Measurements from ENCODE around the gene FFAR1.

The FFAR1 gene

GRCh38 chr19:35346193-35347052, 1.3 kb upstream of the FFAR1 start:
- ATAC-seq: no peak
- TF ChIP-seq TOX (CRISPR knock-in tag; IDR thresholded peaks at IDR 0.05; ENCODE audit: borderline replicate concordance): no peak
- no peak for TF ChIP-seq SNAI2 (CRISPR knock-in tag; IDR thresholded peaks at IDR 0.05)
- TF ChIP-seq ARNTL (CRISPR knock-in tag; IDR thresholded peaks at IDR 0.05; ENCODE audit: borderline replicate concordance, low read depth): no peak
- no peak for TF ChIP-seq TCF4 (CRISPR knock-in tag; IDR thresholded peaks at IDR 0.05; ENCODE audit: borderline replicate concordance)
- TF ChIP-seq CREB5 (CRISPR knock-in tag; IDR thresholded peaks at IDR 0.05; ENCODE audit: low read depth): no peak
- no peak for TF ChIP-seq ZNF565 (CRISPR knock-in tag; conservative IDR thresholded peaks at IDR 0.05; ENCODE audit: low read depth)
- TF ChIP-seq BACH2 (CRISPR knock-in tag; IDR thresholded peaks at IDR 0.05; ENCODE audit: borderline replicate concordance): no peak
- no peak for TF ChIP-seq ISL1 (CRISPR knock-in tag; IDR thresholded peaks at IDR 0.05)
- TF ChIP-seq ZFP30 (CRISPR knock-in tag; IDR thresholded peaks at IDR 0.05): no peak
- TF ChIP-seq ESRRG (CRISPR knock-in tag; IDR thresholded peaks at IDR 0.05): no peak
- no peak for TF ChIP-seq CSDC2 (CRISPR knock-in tag; IDR thresholded peaks at IDR 0.05)
- TF ChIP-seq ZFP3 (CRISPR knock-in tag; IDR thresholded peaks at IDR 0.05): no peak
- no peak for TF ChIP-seq OSR1 (CRISPR knock-in tag; IDR thresholded peaks at IDR 0.05)
- TF ChIP-seq PPARA (CRISPR knock-in tag; IDR thresholded peaks at IDR 0.05; ENCODE audit: borderline replicate concordance): no peak
- no peak for TF ChIP-seq RARB (CRISPR knock-in tag; IDR thresholded peaks at IDR 0.05)
- no peak for TF ChIP-seq TSHZ2 (CRISPR knock-in tag; IDR thresholded peaks at IDR 0.05)
- TF ChIP-seq CSRNP3 (CRISPR knock-in tag; IDR thresholded peaks at IDR 0.05): no peak
- no peak for TF ChIP-seq PATZ1 (CRISPR knock-in tag; IDR thresholded peaks at IDR 0.05; ENCODE audit: borderline replicate concordance)
- no peak for TF ChIP-seq ZNF70 (CRISPR knock-in tag; IDR thresholded peaks at IDR 0.05)
- no peak for TF ChIP-seq ZC3H10 (CRISPR knock-in tag; IDR thresholded peaks at IDR 0.05)

GRCh38 chr19:35347930-35348298, 212 bp downstream of the FFAR1 start:
- TF ChIP-seq BACH2 (CRISPR knock-in tag; IDR thresholded peaks at IDR 0.05; ENCODE audit: borderline replicate concordance) (no peak), ZC3H10 (CRISPR knock-in tag; IDR thresholded peaks at IDR 0.05) (no peak), CSRNP3 (CRISPR knock-in tag; IDR thresholded peaks at IDR 0.05) (no peak), ZFP30 (CRISPR knock-in tag; IDR thresholded peaks at IDR 0.05) (no peak), TSHZ2 (CRISPR knock-in tag; IDR thresholded peaks at IDR 0.05) (no peak), GLIS3 (CRISPR knock-in tag; IDR thresholded peaks at IDR 0.05) (no peak), SNAI2 (CRISPR knock-in tag; IDR thresholded peaks at IDR 0.05) (no peak)
- ATAC-seq: no peak

Data from SK-N-SH treated with all-trans-retinoic acid at 6 μM for 48 hours (cell line).